NCI-H345 (cell line): Measurements from ENCODE around the gene UNC13D.
"Not testable (repeated sequence)": the region's sequence is repeated elsewhere in the genome, so short reads cannot be mapped to it uniquely, and the experiment has no call there.

ENCODE experiments used
- DNase-seq: peaks from one replicate; lab custom pipeline; 2025; lab: John Stamatoyannopoulos, UW

UNC13D gene

GRCh38 chr17:75820094-75821080 is 23.8 kb downstream of the UNC13D start:
- DNase-seq: no peak

GRCh38 chr17:75819678-75820077 is 24.5 kb downstream of the UNC13D start:
- no peak for DNase-seq

GRCh38 chr17:75819116-75819515 is 25.1 kb downstream of the UNC13D start:
- DNase-seq: no peak

DNA sequence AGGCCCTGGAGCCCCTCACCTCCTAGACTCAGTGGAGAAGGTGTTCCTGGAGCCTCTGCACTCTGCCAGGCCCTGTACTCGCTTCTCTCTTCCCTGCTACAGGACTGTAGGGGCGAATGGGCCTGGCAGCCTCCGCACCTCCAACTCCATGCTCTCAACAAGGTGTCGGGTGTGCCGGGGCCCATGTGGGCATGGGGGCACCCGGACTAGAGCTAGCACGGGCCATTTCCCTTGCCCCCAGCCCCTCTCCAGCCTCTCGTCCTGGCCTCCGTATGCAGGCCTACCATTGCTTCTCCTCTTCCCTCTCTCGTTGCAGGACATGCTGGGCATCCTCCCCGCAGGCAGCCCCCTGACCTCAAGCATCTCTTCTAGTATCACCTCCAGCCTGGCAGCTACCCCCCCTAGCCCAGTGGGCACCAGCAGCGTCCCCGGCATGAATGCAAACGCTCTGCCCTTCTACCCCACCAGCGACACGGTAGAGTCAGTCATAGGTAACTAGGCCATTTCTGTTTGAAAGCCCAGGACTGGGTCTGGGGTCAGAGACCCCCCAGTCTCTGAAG is 25.8 kb downstream of the UNC13D start:
- DNase-seq: no peak

DNA sequence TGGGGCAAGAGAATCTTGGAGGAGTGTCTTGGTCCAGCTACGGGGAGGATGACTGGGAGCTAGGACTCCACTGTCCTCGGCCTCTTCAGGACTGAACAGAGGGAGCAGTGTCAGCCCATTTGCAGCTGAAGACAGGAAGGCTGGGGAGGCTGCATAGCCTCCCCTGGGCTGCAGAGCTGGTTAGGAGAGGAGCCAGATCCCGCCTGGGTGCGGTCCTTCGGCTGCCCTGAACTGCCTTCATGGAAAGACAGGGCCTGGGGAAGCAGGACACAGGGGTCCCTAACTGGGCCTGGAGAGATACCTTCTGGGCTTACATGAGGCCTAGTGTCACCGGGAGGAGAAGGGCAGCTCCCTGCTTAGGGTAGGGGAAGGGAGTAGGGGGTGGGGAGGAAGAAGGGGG is 26.6 kb downstream of the UNC13D start:
- no peak for DNase-seq

DNA sequence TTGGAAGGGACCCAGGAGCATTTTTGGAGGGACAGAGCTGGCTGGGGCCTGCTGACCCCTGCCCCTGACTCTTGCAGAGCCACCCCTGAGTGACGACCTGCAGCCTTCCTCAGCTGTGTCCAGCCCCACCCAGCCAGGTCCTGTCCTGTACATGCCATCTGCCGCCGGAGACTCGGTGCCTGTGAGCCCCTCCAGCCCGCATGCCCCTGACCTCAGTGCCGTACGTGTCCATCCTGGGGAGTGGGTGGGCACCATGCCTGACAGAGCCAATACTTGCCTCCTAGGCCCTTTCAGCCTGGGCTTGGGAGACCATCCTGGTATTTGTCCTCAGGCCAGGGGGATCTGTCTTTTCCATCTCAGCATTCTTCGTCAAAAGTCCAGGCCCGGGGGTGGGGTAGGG is 27.5 kb downstream of the UNC13D start:
- DNase-seq: no peak

DNA sequence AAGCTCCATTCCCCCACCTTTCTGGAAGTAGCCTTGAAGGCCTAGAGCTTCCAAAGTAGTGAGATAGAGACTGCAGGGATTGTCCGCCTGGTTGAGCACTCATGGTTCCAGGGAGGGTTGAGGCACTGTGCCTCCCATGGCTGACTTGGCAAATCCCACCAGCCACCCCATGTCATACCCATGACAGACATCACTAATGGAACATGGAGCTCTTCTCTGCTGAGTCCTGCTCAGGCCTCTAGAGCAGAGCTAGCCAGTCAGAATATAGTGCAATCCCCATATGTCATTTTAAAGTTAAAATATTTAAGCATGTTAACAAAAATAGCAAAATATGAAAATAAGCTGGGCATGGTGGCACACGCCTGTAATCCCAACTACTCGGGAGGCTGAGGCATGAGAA is 28.8 kb downstream of the UNC13D start:
- no peak for DNase-seq

GRCh38 chr17:75814900-75815373 is 29.3 kb downstream of the UNC13D start:
- no peak for DNase-seq

- DNase-seq: no peak
Measured at GRCh38 chr17:75814021-75814395, 30.2 kb downstream of the UNC13D start.

DNA sequence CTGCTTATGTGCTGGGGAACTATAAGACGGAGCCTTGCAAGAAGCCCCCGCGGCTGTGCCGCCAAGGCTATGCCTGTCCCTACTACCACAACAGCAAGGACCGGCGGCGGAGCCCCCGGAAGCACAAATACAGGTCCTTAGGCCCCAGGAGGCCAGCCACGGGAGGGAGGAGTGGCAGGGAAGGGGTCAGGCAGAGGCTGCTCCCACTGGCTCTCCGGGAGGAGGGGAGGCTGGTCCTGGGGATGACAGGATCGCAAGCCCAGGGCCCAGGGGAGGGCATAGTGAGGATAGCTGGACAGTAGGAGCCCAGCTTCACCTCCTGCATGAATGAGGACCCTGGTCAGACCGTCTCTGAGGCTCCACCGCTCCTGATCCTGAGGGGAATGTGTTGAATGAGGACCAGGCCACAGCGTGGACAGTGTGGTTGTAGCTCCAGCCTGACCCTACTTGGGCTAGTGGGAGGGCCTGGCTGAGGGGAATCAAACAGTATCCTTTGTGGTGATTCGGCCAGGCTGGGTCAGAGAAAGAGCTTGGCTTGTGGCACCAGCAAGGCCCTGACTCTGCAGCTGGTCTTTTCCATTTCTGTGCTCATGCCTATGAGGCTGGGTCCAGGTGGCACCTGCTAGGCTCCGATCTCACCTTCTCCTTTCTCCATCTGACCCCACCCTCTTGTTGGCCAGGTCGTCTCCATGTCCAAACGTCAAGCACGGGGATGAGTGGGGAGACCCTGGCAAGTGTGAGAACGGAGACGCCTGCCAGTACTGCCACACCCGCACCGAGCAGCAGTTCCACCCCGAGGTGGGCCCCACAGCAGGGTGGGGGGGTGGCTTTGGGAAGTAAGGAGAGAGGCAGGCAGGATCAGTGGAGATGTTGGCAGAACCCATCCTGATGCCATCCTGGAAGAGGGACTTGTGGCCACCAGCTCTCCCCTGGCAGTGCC is 30.9 kb downstream of the UNC13D start:
- no peak for DNase-seq

DNA sequence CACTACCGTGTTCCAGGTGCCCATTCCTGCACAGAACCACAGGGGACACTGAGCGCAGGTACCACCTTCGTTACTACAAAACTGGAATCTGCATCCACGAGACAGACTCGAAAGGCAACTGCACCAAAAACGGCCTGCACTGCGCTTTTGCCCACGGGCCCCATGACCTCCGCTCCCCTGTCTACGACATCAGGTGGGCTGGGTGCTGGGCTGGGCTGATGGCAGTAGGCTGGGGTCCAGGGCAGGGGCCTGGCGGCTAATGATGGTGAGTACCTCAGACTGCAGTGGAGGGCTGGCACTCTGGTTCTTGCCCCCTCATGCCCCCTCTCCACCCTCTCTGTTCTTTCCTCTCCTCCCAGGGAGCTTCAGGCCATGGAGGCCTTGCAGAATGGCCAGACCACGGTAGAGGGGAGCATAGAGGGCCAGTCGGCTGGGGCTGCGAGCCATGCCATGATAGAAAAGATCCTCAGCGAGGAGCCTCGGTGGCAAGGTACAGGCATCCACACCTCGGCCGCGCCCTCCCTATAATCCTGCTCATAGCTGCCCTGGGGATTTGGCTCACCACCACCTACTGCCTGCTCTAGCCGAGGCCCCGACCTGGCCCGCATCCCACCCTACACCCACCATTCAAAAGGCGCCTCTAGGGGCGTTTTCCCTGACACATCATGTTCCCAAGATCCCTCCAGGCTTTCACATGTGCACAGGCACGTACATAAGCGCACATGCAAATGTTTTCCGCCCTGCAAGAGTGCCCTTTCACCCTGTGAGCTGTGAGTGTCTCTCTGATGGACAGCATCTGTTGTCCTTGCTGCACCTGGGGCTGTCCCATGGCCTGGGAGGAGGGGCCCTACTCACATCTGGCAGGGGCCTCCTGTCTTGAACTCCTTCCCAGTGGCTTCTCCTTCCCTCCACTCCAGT is 31.8 kb downstream of the UNC13D start:
- no peak for DNase-seq

GRCh38 chr17:75811174-75811573 is 33.0 kb downstream of the UNC13D start:
- DNase-seq: no peak

- not testable (repeated sequence) for DNase-seq
Measured at GRCh38 chr17:75810756-75811155, 33.4 kb downstream of the UNC13D start.

GRCh38 chr17:75810216-75810615 is 34.0 kb downstream of the UNC13D start:
- DNase-seq: no peak

GRCh38 chr17:75809631-75810111 is 34.5 kb downstream of the UNC13D start:
- DNase-seq: no peak

- no peak for DNase-seq
Measured at GRCh38 chr17:75808905-75809621, 35.1 kb downstream of the UNC13D start.

GRCh38 chr17:75808549-75808904 is 35.7 kb downstream of the UNC13D start:
- no peak for DNase-seq

DNA sequence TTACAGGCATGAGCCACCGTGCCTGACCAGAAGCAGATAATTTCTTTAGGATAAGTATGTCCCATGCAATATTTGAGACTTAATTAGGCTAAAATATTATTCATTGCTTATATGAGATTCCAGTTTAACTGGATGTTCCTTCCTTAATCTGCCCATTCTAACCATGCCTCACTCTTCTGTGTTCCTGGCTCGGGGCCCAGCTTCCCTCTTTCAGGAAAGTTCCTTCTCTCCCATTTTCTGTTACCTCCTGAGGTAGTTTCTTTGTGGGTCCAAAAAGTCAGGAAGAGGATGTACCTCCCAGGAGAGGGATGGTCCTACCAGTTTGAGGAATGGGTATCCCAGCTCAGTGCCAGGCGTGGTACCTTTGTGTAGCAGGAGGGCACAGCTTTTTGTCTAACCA is 36.3 kb downstream of the UNC13D start:
- no peak for DNase-seq

- no peak for DNase-seq
Measured at GRCh38 chr17:75806822-75807500, 37.2 kb downstream of the UNC13D start.

- no peak for DNase-seq
Measured at GRCh38 chr17:75803883-75804282, 40.3 kb downstream of the UNC13D start.
